Activated T-helper 2 cell treated with anti-CD3 and anti-CD28 coated beads, Interferon-gamma antibody, Interleukin-2, Interleukin-4, amounts not matched to agents 10 μg/mL and 5 μg/mL and 100 μg/mL, durations not matched to agents 14 hours and 24 hours and 36 hours (primary cell): Measurements from ENCODE around the gene TRRAP. TPM values are rescaled to one million over a fixed set of nuclear protein-coding genes. Genes with fewer than 3 reads are reported as not detected.

Experiments
- DNase-seq: peaks from one replicate; pipeline ENCODE4 v3.0.0; 2021; ENCODE audit warnings: low spot score
- H3K27ac Mint-ChIP-seq: one replicate; pipeline ENCODE4 v1.8.0; 2021; ENCODE audit warnings: mixed read lengths
- H3K27me3 Mint-ChIP-seq: one replicate; pipeline ENCODE4 v1.8.0; 2021; ENCODE audit warnings: low read depth, mixed read lengths
- H3K36me3 Mint-ChIP-seq: one replicate; pipeline ENCODE4 v1.8.0; 2021; ENCODE audit warnings: low read depth, mixed read lengths
- H3K4me1 Mint-ChIP-seq: one replicate; pipeline ENCODE4 v1.8.0; 2021; ENCODE audit warnings: low read depth, mixed read lengths
- H3K4me3 Mint-ChIP-seq: one replicate; pipeline ENCODE4 v1.8.0; 2021; ENCODE audit warnings: low read depth, mild to moderate bottlenecking, moderate library complexity, mixed read lengths
- H3K9me3 Mint-ChIP-seq: one replicate; pipeline ENCODE4 v1.8.0; 2021; ENCODE audit warnings: mixed read lengths
- intact Hi-C: fragments of 100-400 bp; cut with micrococcal nuclease; formaldehyde crosslinking; loops from one replicate; pipeline ENCODE4 v1.15.1; 2023
- total RNA-seq: library from RNA; stranded (reverse); gene quantifications from 2 replicates; pipeline ENCODE4 v1.2.3, GENCODE V29; 2022

The TRRAP gene
- total RNA-seq, 1 donor from 2014 or later: 58.6 TPM

DNA sequence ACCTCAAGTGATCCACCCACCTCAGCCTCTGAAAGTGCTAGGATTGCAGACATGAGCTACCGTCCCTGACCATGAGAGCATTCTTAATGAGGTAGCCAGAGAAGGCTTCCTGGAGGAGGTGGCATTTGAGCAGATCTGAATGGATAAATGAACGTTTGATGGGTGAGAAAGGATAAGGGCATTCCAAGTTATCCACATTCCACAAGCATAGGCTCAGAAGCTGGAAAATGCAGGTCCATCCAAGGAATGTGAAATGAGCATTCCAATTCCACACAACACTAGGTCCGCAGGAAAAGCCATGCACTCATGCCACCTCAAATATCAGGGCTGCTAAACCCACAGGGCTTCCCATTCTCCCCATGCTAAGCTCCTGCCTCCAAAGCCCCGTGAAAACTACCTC, 25.5 kb upstream of the TRRAP start:
- H3K4me1 Mint-ChIP-seq: no peaks in the 10 kb centered on the region
- H3K36me3 Mint-ChIP-seq: no peaks in the 10 kb centered on the region

DNA sequence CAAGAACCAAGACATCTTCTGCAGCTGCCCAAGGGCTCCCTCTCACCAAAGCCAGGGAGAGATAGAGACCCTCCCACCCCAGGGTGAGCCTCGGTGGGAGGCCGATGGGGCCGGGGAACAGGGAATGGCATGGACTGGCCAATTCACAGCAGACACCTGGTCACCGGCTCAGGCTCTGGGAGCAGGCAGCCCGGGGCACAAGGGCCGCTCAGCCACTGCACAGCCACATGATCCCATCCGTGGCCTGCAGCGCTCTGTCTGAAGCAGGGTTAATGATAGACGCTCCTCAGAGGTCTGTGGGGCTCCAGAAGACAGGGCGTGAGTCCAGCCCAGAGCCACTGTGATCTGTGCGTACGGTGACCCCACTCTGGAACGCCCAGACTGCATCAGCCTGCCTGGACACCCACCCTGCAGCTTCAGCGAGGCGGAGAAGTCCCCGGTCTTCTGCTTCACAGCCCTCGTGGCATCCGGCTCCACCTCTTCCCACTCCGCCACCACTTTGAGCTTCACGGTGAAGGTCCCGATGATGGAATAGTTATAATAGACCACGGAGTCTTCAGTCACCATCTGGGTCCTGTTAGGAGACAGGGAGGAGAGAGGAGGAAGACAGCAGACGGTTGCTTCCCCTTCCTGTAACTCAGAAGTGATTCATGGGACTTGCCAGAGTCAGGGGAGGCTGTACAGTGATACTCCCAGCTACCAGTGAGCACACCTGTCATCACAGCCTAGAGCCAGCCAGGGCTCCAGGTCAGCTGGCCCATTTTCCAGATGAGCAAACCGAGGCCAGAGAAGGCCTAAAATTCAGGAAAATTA, 22.5 kb upstream of the TRRAP start:
- no peaks in the 10 kb centered on the region for H3K4me1 Mint-ChIP-seq
- intact Hi-C loops: no loop called here
- H3K36me3 Mint-ChIP-seq: no peaks in the 10 kb centered on the region
- H3K27me3 Mint-ChIP-seq: peaks cover 6% of the 10 kb centered on the region
- DNase-seq: no peak
- no peak overlapping the region for H3K27ac Mint-ChIP-seq
- H3K9me3 Mint-ChIP-seq: no peaks in the 10 kb centered on the region
- no peak overlapping the region for H3K4me3 Mint-ChIP-seq

More for the DNA sequence above, 25.5 kb upstream of the TRRAP start:
- no peak for DNase-seq
- H3K4me3 Mint-ChIP-seq: no peak overlapping the region
- intact Hi-C loops: no loop called here
- H3K27me3 Mint-ChIP-seq: no peaks in the 10 kb centered on the region
- no peak overlapping the region for H3K27ac Mint-ChIP-seq
- no peaks in the 10 kb centered on the region for H3K9me3 Mint-ChIP-seq

DNA sequence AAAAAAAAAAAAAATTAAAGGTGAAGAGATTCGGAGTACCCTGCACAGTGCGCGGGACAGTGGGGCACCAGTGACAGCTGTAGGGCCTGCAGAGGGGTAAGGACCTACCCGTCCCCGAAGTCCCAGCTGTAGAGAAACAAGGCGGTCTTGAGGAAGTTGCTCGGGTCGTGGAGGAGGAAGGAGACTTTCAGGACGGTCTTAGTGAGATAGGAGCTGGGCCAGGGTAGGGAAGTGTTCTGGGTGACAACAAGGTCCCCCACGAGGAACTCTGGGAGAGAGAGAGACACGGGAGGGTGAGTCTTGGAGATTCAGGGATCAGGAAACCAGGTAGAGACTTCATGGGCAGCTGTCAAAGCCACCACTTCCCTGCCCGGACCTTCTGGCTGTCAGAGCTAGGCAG, 18.3 kb upstream of the TRRAP start:
- Mint-ChIP-seq H3K9me3 (no peaks in the 10 kb centered on the region), H3K4me1 (no peaks in the 10 kb centered on the region), H3K27ac (no peak overlapping the region), H3K4me3 (no peak overlapping the region), H3K27me3 (peaks cover 11% of the 10 kb centered on the region), H3K36me3 (no peaks in the 10 kb centered on the region)
- intact Hi-C loops: no loop called here
- no peak for DNase-seq

DNA sequence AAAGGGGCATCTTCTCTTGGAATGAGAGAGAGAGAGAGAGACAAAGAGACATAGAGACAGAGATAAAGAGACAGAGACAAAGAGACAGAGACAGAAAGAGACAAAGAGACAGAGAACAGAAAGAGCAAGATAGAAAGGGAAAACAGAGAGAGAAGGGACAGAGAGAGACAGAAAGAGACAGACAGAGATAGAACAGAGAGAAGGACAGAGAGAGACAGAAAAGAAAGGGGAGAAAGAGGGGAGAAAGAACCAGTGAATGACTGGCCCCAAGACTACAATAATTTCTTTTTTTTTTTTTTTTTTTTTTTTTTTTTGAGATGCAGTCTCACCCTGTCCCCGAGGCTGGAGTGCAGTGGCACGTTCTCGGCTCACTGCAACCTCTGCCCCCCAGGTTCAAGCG, 16.1 kb upstream of the TRRAP start:
- H3K36me3 Mint-ChIP-seq: no peaks in the 10 kb centered on the region
- no peaks in the 10 kb centered on the region for H3K4me1 Mint-ChIP-seq
- H3K9me3 Mint-ChIP-seq: no peaks in the 10 kb centered on the region
- intact Hi-C loops: no loop called here
- no peak for DNase-seq
- no peak overlapping the region for H3K27ac Mint-ChIP-seq
- no peak overlapping the region for H3K4me3 Mint-ChIP-seq
- H3K27me3 Mint-ChIP-seq: peaks cover 11% of the 10 kb centered on the region

DNA sequence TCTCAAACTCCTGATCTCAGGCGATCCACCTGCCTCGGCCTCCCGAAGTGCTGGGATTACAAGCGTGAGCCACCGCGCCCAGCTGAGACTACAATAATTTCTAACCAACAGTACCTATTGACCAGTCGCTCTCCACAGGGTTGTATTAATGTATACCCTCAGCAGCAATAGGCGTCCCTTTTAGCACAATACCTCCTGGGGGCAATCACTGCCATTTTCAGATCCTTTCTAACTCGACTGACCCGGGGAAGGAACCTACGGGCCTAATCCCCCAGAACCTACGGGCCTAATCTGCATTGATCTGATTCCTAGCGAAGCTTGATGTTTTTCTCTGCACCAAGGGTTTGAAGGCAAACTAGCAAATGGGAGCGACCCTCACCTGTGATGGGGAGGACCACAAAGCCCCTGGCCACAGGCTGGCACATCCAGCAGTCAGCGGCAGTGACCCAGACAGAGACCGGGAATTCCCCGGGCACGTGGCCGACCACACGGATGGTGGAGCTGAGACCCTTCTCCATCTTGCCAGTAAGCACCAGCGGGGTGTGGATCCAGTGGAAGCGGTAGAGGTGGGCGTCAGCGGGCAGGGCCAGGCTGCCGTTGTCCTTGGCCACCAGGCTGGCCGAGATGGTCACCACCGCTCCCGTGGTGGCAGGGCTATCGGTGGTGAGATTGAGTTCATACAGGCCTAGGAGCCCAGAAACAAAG, 15.5 kb upstream of the TRRAP start:
- DNase-seq: no peak
- Mint-ChIP-seq H3K27ac (no peak overlapping the region), H3K4me3 (no peak overlapping the region), H3K4me1 (no peaks in the 10 kb centered on the region), H3K9me3 (no peaks in the 10 kb centered on the region), H3K27me3 (peaks cover 13% of the 10 kb centered on the region), H3K36me3 (no peaks in the 10 kb centered on the region)
- intact Hi-C loops: no loop called here

DNA sequence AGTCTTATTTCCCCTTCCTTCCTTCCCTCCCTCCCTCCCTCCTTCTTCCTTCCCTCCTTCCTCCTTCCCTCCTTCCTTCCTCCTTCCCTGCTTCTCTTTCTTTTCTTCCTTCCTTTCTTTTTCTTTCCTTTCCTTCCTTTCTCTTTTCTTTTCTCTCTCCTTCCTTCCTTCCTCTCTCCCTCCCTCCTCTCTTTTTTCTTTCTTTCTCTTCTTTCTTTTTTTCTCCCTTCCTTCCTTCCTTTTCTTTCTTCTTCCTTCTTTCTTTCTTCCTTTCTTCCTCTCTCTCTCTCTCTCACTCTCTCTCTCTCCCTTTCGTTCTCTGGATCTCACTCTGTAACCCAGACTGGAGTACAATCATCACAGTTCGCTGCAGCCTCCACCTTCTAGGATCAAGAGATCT, 14.7 kb upstream of the TRRAP start:
- H3K9me3 Mint-ChIP-seq: no peaks in the 10 kb centered on the region
- intact Hi-C loops: no loop called here

DNA sequence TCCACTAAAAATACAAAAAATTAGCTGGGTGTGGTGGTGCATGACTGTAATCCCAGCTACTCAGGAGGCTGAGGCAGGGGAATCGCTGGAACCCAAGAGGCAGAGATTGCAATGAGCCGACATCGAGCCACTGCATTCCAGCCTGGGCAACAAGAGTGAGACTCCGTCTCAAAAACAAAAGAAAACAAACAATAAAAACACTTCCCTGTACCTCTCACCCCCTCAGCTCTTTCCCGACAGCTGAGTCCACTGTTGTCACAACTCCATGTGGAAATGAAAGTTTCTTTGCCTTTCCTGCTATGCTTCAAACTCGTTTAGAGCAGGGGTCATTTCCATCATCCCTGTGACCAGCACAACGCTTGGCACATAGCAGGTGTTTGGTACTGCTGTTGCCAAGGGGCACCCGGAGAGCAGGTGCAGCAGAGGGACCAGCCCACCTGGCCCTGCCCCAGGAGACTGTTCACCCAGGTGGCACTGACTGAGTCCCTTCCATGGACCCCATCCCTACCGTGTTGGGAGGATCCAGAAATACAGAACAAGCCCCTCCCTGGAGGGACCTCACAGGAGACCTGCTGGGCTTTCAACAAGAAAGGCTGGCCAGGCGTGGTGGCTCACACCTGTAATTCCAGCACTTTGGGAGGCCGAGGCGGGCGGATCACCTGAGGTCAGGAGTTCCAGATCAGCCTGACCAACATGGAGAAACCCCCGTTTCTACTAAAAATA, 13.4 kb upstream of the TRRAP start:
- no peak for DNase-seq
- peaks cover 21% of the 10 kb centered on the region for H3K27me3 Mint-ChIP-seq
- H3K27ac Mint-ChIP-seq: no peak overlapping the region
- no peak overlapping the region for H3K4me3 Mint-ChIP-seq
- no peaks in the 10 kb centered on the region for H3K36me3 Mint-ChIP-seq
- no peaks in the 10 kb centered on the region for H3K4me1 Mint-ChIP-seq
- no peaks in the 10 kb centered on the region for H3K9me3 Mint-ChIP-seq
- intact Hi-C loops: no loop called here

More for the DNA sequence above, 14.7 kb upstream of the TRRAP start:
- Mint-ChIP-seq H3K36me3 (no peaks in the 10 kb centered on the region), H3K27me3 (peaks cover 16% of the 10 kb centered on the region), H3K27ac (no peak overlapping the region), H3K4me3 (no peak overlapping the region), H3K4me1 (no peaks in the 10 kb centered on the region)
- DNase-seq: no peak

DNA sequence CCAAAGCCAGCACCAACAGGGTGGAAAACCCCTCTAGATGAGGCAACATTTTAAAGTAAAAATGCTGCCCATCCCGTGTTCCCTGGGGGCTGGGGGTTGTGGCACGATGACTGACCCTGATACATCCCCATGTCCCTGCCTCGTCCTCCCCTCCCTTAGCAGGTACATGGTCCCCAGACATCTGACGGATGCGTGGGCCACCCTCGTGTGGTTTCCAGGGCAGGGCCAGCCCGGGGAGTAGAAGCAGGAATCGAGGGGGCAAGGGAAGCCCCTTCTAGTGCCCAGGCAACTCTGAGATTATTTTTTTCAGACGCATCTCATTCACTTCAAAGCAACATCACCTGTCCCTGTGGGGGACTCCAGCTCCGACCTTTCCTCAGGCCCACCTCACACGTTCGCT, 12.0 kb upstream of the TRRAP start:
- Mint-ChIP-seq H3K9me3 (no peaks in the 10 kb centered on the region), H3K4me3 (no peak overlapping the region), H3K27me3 (peaks cover 23% of the 10 kb centered on the region), H3K27ac (no peak overlapping the region), H3K36me3 (no peaks in the 10 kb centered on the region), H3K4me1 (peaks cover 1% of the 10 kb centered on the region)
- no peak for DNase-seq
- intact Hi-C loops: no loop called here

DNA sequence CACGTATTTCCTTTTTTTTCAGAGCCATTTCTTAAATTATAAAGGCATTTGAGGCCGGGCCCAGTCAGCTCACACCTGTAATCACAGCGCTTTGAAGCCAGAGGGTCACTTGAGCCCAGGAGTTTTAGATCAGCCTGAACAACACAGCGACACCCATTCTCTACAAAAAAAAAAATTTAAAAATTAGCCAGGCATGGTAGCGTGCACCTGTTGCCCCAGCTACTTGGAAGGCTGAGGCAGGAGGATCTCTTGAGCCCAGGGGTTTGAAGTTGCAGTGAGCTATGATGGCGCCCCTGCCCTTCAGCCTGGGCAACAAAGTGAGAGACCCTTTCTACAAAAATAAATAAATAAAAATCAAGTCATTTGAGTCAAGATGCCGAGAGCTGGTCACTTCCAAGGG, 11.6 kb upstream of the TRRAP start:
- no peak for DNase-seq
- Mint-ChIP-seq H3K27ac (no peak overlapping the region), H3K27me3 (peaks cover 23% of the 10 kb centered on the region), H3K36me3 (no peaks in the 10 kb centered on the region), H3K9me3 (no peaks in the 10 kb centered on the region), H3K4me3 (no peak overlapping the region), H3K4me1 (peaks cover 1% of the 10 kb centered on the region)
- intact Hi-C loops: no loop called here

DNA sequence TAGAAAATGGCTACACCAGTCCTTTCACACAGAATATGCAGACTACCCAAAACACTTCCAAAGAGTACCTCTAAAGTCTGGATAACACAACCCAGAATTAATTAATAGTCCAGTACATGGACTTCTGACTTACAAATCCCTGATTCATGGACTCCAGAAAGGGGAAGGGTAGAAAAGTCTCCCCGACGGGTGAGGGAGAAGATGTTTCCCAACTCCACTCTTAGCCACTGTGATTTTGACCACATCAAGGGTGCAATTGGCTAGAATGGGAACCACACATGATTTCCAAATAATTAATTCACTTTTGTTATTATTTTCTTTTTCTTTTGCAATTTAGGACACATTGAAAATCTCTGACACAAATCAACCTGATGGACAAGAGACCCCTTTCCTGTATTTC, 9.9 kb upstream of the TRRAP start:
- Mint-ChIP-seq H3K4me3 (no peak overlapping the region), H3K9me3 (no peaks in the 10 kb centered on the region), H3K27ac (no peak overlapping the region), H3K27me3 (peaks cover 23% of the 10 kb centered on the region), H3K4me1 (peaks cover 1% of the 10 kb centered on the region), H3K36me3 (no peaks in the 10 kb centered on the region)
- no peak for DNase-seq
- intact Hi-C loops: no loop called here

DNA sequence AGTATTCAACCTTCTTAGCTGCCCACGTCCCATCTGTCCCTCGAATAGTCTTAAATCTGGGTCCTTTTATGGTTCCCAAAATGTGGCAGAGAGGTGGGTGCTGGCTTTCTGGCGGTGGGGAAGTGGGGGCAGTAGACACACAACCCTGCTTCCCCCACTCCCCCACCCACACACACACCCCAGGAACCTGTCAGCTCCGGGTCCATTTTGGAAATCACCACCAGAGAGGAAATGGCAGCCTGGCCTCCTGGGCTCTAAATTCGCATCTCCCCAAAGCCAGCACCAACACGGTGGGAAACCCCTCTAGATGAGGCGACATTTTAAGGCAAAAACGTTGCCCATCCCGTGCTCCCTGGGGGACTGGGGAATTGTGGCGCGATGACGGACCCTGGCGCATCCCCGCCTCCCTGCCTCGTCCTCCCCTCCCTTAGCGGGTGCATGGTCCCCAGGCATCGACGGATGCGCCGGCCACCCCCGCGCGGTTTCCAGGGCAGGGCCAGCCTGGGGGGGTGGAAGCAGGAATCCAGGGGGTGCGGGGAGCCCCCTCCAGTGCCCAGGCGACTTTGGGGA, 9.2 kb upstream of the TRRAP start:
- Mint-ChIP-seq H3K4me3 (peak overlapping the region; percentile 33), H3K4me1 (peaks cover 1% of the 10 kb centered on the region), H3K27me3 (peaks cover 21% of the 10 kb centered on the region), H3K36me3 (no peaks in the 10 kb centered on the region), H3K27ac (no peak overlapping the region), H3K9me3 (no peaks in the 10 kb centered on the region)
- intact Hi-C loops: no loop called here
- no peak for DNase-seq

DNA sequence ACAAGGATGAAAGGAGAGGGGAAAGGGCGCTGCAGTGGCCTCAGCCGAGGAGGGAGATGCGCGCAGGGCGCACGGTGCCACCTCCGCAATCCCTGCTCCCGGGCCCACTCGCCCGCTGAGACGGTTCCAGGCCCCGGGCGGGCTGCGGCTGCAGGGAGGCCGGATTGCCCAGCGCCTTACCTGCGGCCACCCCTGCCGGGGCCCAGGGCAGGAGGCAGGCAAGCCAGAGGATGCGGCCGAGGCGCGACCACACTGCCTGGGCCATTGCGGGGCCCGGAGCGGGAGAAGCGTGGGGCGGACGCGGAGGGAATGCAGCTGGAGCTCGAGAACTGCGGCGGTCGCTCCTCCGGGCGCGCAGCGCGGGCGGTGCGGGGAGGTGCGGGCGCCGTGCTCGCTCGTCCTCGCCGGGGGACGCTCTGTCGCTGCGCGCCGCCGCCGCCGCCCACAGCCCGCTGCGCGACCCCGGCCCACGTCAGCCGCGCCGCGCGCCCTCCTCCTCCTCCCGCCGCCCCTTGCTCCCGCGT, 8.7 kb upstream of the TRRAP start, which contains the start of gene TMEM130:
Gene TMEM130, minus strand, starts transcription at position 418 of the 524 bp plus-strand sequence. Its CDS starts 153 bp downstream, at position 265.
- H3K4me1 Mint-ChIP-seq: peaks cover 1% of the 10 kb centered on the region
- H3K36me3 Mint-ChIP-seq: no peaks in the 10 kb centered on the region
- DNase-seq: no peak
- H3K27me3 Mint-ChIP-seq: peaks cover 21% of the 10 kb centered on the region
- H3K27ac Mint-ChIP-seq: no peak within 1 kb of the TSS
- H3K9me3 Mint-ChIP-seq: no peaks in the 10 kb centered on the region
- intact Hi-C loops: no loop called here
- H3K4me3 Mint-ChIP-seq: peak within 1 kb of the TSS; percentile 70
